ENCODE data around the gene BRD2.

BRD2 gene

DNA sequence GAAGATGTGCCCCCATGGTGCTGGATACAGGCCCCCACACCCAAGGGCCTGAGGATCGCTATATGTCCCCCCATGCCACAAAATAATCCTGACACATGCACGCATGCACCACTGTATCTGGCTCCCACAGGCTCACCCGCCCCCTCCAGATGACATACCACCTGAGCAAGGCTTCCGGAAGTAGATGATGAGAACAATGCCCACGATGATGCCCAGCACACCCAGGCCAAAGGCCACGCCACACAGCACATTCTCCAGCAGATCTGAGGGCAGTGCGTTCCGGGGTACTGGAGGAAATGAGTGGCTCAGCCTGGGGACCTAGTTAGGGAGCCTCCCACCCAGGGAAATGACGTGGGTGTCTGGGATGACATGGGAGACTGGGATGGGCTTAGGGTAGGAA lies 19.3 kb upstream of the BRD2 start:
- no peak for DNase-seq (ENCODE audit: low read depth)

DNA sequence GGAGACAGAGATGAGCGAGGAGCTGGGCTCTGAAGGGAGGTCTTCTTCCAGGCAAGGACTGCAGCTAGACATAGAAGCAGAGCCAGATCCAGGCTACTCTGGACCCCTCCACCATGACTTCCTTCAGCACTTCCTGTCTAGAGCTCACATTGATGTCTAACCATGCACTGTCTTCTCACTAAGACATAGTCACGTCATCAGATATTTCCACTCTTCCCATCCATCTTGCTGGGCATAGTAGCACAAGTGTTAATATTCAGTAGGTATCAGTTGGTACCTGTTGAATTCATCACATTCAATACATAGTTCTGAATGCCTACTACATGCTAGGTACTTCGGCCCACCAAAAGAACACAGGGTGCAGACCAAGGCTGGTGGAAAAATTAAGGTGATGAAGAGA lies 18.4 kb upstream of the BRD2 start:
- no peak for DNase-seq (ENCODE audit: low read depth)

DNA sequence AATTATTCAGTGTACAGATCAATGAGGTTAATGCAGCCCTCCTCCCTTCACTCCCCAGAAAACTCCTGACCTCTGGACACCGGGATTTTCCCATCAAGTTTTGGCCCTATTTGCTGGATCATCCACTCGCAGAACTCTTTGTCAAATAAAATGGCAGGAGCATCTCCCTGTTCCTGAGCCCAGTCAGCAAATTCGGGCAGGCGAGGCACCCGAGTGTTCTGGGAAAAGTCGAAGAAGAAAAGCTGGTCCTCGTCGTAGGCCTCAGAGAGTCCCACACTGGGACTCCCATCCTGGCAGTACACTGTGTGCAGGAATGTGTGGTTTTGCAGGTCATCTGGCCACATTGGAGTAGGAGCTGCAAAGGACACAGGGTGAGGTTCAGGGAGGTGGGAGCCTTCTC lies 17.9 kb upstream of the BRD2 start:
- DNase-seq (ENCODE audit: low read depth), result no peak

DNA sequence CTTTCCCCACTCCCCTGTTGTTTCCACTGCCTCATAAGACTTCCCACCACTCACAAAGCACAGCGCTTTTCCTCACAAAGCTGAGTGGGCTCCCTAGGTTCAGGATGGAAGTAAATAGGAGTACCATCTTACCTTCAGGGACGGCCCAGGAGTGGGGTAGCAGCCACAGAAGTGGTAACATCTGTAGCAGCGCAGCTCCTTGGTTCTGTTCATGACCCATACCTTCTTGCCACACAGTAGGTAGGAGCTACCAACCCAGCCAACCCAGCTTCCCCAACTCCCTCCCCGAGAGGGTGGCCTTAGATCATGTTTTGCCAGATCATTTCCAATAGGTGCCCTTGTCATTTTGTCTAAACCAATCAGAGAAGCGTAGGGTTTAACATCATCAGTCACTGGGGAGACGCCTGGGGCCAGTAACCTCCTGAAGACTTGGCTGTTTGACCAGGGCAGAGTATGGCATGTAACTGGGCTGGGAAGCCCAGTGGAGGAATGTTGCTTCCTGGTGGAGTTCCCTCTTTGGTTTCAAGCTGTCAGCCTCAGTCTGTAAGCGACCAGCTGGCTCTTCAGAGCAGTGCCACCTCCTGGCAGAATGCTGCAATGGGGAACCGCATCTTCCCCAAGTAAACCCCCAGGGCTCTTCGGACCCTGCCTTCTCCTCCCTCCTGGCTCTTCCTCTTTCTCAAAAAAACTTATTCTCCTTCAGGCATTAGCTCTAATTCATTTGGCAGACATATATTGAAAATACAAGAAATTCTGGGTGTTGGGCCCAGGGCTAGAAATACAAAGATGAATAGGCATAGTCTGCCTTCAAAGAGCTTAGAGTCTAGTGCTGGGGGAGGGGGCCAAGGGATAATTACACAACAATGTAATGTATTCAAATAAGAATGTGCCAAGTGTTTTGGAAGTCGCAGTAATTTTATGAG lies 15.3 kb upstream of the BRD2 start, which contains the start of gene HLA-DMA:
TSS of gene HLA-DMA (minus strand) at position 281 of the 923 bp plus-strand sequence. CDS start at position 220, 61 bp downstream.
- peak; percentile 56 for DNase-seq (ENCODE audit: low read depth)

DNA sequence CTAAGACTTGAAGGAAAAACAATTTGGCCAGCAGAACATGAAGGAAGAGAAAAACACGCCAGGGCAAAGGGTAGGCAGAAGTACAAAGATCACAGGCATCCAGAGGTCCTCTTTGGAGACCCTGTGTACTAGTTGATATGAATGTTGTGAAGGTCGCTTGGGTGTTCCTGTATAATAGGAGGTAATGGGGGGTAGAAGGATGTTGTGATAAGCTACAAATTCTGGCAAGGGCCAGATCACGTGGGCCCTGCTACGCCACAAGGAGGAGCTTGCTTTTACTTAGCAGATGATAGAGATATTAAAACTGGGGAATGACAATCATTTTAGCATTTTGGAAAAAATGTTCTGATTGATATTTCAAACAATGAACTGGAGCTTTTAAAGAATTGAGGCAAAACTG lies 14.6 kb upstream of the BRD2 start:
- no peak for DNase-seq (ENCODE audit: low read depth)

DNA sequence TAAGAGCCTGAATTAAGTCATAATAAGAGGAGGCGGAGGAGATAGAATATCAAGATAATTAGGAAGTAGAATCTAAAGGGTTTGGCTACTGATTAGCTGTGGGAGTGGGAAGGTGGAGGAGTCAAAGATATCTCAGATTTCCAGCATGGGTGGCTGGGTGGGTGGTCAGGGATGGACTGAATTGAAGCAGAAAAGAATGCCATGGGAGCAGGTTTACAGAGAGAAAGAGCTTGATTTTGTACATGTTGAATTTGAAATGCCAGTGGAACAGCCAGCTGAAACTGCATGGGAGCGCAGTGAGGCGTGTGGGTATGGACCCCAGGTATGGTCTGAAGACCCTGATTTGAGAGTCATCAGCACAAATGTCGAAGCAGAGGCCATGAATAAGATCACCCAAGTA lies 14.1 kb upstream of the BRD2 start:
- DNase-seq (ENCODE audit: low read depth), result no peak

DNA sequence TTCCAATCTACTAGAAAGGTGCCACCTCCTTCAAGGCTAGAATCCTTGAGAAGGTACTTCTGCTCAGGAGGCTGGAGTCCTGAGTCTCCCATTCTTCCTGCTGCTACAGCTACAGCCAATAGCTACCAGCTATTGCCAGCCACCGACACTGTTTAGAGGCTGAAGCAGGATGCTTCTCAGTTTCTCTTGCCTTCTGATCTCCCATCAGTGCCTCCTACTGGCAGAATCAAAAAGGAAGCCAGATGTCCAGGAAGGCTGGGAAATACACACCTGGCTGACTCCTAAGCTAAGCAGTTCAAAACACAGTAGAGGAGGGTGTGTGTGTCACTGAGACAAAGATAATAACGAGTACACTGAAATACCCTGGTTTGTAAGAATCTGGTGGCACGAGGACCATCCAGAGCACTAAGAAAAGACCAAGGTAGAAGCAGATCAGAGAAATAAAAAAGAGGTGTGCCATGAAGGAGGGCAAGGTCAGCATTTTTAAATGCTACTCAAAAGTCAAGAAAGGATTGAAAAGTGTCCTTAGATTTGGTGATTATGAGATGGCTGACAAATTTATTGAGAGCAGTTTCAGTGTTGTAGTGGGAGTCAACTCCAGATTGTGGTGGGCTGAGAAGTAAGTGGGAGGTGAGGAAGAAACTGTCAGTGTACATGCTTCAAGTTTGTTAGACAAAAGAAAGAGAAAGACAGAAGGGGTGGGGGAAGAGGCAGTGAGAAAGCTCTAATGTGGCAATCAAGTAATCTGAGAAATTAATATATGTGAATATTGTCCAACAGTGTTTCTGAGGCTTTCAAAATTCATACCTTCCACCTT lies 13.2 kb upstream of the BRD2 start:
- DNase-seq (ENCODE audit: low read depth), result no peak

DNA sequence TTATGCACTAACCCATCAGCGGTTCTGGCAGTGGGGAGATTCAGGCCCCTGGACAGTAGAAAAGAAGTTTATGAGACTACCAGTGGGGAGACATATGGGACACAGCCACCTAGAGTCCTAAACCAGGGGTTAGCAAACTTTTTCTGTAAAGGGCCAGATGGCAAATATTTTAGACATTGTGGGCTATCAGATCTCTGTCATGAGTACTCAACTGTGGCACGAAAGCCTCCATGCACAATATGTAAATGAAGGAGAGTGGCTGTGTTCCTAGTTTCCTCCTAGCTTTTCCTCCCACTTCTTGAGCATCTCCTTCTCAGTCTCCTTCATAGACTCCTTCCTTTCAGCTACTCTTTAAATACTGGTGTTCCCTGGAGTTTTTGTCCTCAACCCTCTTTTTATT lies 12.2 kb upstream of the BRD2 start:
- DNase-seq (ENCODE audit: low read depth), result no peak

DNA sequence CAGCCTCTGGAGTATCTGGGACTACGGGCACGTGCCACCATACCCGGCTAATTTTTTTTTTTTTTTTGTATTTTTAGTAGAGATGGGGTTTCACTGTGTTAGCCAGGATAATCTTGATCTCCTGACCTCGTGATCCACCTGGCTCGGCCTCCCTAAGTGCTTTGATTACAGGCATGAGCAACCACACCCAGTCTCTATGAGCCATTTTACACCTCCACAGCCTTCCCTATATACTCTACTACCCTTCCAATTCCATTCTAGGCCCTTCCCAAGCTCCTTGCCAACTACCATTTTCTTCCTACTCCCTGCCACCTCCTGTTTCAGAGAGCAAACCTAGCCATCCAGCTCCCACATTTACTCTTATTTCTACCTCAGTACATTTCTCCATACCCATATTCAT lies 7.8 kb upstream of the BRD2 start:
- DNase-seq (ENCODE audit: low read depth), result no peak

DNA sequence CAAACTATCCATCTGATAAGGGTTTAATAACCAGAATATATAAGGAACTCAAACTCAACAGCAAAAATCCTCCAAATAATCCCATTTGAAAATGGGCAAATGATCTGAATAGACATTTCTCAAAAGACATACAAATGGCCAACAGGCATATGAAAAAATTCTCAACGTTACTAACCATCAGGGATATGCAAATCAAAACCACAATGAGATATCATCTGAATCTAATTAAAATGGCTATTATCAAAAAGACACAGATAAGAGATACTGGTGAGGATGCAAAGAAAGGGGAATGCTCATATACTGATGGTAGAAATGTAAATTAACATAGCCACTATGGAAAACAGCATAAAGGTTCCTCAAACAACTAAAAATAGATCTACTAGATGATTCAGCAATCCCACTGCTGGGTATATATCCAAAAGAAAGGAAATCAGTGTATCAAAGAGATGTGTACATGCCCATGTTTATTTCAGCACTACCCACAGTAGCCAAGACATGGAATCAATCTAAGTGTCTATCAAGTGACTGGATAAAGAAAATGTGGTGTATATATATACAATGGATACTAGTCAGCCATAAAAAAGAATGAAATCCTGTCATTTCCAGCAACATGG lies 6.1 kb upstream of the BRD2 start:
- DNase-seq (ENCODE audit: low read depth), result no peak

DNA sequence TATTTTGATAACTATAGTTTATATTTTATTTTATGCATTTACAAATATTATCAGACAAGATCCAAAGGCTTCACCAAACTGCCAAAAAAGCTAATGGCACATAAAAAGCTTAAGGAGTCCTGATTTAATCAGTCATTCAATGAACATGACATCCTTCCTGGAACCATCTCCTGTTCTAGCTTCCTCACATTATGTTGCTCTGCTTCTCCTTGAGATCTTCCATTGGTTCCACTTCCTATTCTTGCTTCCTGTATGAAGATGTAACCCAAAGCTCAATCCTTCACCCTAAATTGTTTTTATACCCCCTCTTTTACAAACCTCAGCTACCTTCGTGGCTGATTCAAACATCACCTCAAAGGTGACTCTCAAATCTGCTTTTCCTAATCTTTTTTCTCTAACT lies 4.5 kb upstream of the BRD2 start:
- no peak for DNase-seq (ENCODE audit: low read depth)

DNA sequence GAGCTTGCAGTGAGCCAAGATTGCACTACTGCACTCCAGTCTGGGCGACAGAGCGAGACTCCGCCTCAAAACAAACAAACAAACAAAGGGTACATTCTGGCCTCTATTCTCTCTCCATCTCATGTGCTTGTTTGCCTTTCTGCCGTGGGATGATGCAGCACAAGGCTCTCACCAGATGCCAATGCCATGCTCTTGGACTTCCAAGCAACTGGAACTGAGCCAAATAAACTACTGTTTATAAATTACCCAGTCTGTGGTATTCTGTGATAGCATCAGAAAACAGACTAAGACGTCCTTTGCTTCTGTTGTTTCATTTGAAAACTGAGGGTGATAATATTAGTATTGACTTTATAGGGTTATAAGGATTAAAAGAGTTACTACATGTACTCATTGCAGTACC lies 3.6 kb upstream of the BRD2 start:
- DNase-seq (ENCODE audit: low read depth), result no peak

DNA sequence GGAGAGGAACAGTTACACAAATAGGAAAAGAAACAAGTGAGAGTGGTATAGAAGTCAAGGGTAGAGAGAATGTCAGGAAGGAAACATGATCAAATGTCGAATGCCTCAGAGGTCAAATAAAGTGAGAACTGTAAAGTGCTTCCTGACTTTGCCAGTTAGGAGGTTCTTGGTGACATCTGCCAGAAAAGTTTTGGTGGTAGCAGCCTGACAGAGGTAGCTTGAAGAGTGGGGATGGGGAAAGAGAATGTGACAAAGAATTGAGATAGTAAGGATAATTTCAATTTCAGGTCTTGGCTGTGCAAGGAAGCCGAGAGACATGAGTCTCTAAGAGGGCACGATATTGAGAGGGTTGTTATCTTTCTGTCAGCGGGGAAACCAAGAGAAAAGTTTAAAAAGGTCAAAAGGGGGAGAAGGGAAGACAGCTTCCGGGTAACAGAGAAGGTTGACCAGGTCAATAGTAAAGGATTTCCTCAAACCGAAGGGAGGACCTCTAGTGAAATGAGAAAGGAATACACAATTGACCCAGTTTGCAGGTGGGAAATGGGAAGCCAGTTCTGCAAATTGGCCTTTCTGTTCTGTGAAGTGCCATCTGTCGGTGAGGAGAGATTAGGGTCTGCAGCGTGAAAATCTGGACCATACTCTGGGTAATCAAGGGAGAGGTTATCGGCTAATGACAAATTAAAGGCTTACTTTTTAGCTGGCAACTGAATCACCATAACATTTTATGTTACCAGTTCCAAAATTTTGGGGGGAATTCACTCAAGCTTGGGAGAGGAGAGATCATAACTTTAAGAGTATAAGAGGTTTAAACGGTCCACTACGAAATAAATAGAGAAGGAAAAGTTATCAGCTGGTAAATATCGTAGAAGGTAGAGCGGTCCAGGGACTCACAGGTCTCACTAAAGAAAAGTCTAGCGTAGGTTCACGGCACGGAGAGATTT lies 973 bp upstream of the BRD2 start:
- DNase-seq (ENCODE audit: low read depth), result no peak

DNA sequence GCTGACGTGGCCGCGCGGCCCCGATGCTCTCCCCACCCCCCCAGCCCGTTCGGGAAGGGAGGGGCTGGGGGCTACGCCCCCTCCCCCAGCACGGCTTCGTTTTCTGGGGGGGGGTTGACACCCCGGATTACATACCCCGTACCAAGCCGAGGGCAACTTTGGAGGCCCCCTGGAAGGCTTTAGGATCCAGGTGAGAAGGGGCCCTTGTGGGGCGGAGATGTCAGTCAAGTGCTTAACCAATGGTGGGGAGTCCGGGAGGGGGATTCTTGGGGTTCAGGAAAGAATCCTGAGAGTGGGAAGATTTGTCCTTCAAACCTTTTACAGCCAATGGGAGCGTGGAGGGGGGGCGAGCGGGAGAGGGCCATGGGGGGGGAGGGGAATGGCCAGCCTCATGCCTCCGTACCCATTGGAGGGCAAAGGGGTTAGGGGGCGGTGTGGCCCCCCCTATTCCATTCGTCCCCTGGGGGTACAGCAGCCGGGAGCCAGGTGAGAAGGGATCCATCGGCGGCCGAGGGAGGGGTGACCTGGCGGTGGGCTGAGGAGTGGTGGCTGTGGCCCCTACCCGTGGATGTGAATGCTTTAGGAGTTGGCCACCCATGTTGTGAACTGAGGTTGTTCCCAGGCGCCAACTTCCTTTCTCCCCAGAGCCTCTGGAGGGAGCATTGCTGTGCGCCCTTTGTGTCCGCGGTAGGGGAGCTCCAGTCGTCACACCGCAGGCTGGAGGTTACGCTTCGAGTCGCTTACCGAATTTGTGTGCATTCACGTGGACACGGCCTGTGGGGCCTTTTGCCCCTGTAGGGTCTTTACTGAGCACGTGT lies 682 bp downstream of the BRD2 start:
- DNase-seq (ENCODE audit: low read depth), result peak; percentile 60

DNA sequence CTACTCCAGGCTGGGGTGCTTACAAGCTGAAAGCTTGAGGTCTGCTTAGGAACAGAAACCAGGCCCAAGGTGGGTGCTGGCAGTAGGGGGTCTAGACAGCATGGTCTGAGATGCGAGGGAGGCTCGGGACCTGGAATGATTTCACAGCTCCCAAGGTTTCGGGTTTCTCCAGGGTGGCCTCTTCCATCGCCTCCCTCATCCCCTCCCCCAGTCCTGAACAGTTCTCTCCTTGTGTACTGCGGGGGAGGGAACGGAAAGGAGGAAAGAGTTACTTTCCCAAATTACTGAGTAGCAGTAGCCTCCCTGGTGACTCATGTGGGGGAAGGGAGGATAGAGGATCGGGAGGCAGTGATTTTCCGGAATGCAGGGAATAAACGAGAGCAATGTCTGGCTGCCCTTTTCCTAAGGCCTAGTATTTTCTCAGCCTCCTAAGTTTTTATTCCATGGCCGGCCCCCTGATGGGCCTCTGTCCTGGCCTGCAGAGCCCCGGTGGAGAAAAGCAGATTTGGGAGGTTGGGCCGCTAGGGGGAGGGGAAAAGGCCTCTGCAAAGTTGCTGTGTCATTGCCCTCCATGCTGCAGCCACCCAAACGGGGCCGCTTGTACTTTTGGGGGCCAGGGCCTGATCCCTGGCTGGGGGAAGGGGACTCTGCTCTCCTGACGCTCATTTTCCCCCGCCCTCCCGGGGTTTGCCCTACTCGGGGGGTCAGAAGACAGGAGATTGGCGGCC lies 1.5 kb downstream of the BRD2 start:
- peak; percentile 75 for DNase-seq (ENCODE audit: low read depth)

DNA sequence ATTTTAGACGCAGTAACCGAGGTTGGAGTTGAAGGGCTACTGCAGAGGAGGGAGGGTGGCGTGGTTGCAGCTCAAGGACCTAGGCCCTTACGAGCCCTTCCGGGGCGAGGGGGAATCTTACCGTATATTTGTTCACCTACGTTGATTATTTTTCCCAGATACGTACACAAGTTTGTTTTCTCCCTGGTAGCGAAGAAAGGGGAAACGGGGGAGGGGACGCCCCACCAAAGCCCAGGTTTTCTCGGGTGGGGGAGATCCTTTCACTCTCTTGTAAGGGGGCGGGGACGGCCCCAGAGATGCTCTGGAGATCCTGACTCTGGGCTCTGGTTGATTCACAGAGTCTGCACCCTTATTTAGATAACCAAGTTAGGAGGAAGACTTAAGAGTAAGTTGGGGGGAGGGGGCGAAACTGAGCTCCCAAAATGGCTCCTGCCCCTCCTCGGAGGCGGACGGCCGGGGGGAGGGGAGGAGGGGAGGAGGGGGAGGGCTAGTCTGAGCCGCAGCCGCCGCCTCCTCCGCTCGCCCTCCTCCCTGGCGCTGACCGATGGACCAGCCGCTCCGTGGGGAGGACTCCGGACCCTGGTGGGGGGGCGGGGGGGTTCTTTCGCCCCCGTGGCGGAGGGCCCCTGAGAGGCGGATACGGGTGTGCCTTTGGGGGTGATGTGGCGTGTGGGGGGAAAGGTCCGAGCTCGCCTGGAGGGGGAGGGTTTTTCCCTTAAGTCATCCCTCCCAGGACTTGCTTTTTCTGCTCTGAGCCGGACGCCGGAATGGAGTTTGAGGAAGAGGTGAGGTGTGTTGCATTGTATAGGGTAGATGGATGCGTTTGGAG lies 2.2 kb downstream of the BRD2 start:
- peak; percentile 82 for DNase-seq (ENCODE audit: low read depth)

DNA sequence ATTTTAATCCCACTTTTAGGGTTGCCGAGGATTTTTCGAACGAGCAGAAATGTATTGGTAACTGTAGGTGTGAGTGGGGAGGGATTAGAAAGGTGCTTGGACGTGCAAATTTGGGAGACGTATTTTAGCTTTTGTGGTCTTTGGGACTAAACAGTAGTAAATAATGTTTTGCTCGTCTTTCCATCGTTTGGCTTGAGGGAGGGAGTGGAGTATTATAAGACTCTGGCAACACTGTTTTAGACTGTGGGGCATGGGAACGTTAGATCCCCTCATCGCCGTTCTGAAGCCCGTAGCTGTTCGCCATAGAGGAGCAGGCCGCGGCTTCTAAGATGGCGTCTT lies 2.8 kb downstream of the BRD2 start:
- no peak for DNase-seq (ENCODE audit: low read depth)

DNA sequence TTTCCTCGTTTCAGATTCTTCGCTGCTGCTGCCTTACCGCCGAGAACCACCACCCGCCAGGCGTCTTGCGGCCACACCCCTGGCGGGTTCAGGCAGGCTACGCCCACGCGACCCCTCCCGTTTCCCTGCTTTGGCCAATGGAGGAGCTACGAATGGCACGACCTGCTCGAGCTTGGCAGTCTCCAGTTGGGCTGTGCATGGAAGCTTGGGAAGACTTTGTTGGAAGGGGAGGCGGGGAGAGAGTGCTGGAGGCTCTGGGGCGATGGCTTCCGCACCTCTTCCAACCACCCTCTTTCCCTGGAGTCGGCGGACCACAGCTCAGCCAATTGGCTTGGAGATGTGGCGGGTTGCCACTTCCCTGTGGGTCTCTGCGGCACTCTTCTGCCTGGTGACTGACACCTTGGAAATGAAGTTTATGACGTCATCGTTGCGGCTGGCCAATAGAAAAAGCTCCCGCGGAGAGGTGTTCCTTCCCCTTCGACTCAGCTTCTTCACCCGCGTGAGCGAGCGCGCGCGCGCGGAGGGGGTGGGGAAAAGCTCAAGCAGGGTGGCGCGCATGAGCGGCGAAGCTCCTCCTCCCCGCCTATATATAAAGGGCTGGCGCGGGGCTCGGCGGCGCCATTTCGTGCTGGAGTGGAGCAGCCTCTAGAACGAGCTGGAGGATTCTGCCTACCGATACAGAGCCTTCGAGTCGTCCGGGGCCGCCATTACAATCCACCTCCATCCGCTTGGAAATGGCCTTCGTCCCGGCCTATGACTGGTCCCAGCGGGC lies 3.4 kb downstream of the BRD2 start:
- DNase-seq (ENCODE audit: low read depth), result peak; percentile 98
